Spinal cord (tissue), 10 donors: ENCODE data around the gene GNAI2. TPM values are rescaled to one million over a fixed set of nuclear protein-coding genes. Genes with fewer than 3 reads are reported as not detected.

Source experiments
- DNase-seq, 6 donors: peaks; one replicate each; pipeline versions ENCODE4 v3.0.0 to v3.0.0-alpha.2; 2013 to 2015; ENCODE audit warnings: low spot score in 6 of 6, low read depth in 4 of 6
- H3K27ac ChIP-seq: one replicate; pipeline ENCODE4 v1.5.1; 2013; ENCODE audit warnings: low read depth, low read length, control low read depth
- H3K27me3 ChIP-seq: one replicate; pipeline ENCODE4 v1.6.1; 2013; ENCODE audit warnings: low read length; ENCODE audit not compliant: control insufficient read depth, insufficient read depth
- H3K36me3 ChIP-seq: one replicate; pipeline ENCODE4 v1.6.1; 2013; ENCODE audit warnings: low read length; ENCODE audit not compliant: control insufficient read depth, insufficient read depth
- H3K4me1 ChIP-seq: one replicate; pipeline ENCODE4 v1.6.1; 2013; ENCODE audit warnings: low read length; ENCODE audit not compliant: control insufficient read depth, insufficient read depth
- H3K4me3 ChIP-seq: one replicate; pipeline ENCODE4 v1.5.1; 2013; ENCODE audit warnings: low read depth, low read length, control low read depth
- H3K9me3 ChIP-seq: one replicate; pipeline ENCODE4 v1.6.1; 2013; ENCODE audit warnings: low read length; ENCODE audit not compliant: control insufficient read depth, insufficient read depth
- WGBS: methylation state at CpG from one replicate; pipeline ENCODE4 v1.1.5; 2013; ENCODE audit warnings: missing lambda C conversion rate; ENCODE audit not compliant: insufficient coverage; 5-methylcytosine and 5-hydroxymethylcytosine counted together
- polyA plus RNA-seq, 2 donors: library from polyadenylated mRNA; unstranded; fragments of 120-200 nt; gene quantifications; one replicate each; pipeline ENCODE4 v1.2.1, GENCODE V29; 2013; ENCODE audit not compliant: insufficient read length in 2 of 2
- total RNA-seq, 2 donors: library from RNA; depleted of rRNA in 1 of 2; stranded (reverse); fragments of 120-200 nt in 1 of 2; fragments of >200 nt in 1 of 2; gene quantifications; one replicate each; pipeline versions ENCODE4 v1.2.3 to v1.2.4, GENCODE V29; 2013 to 2014
- donor health status: healthy.

GNAI2 gene
- total and polyA plus RNA-seq, 4 donors, result 123 to 308 (median 264) TPM

- Histone ChIP-seq H3K4me1 (peaks cover 97% of the 10 kb centered on the region), H3K36me3 (peaks cover under 1% of the 10 kb centered on the region), H3K27ac (peak overlapping the region; percentile 95), H3K27me3 (no peaks in the 10 kb centered on the region), H3K9me3 (no peaks in the 10 kb centered on the region), H3K4me3 (no peak overlapping the region)
- WGBS, result 74% methylated on average over 7 of the region's 7 CpGs
- DNase-seq, result no peak
Measured at GRCh38 chr3:50264964-50265485, 29.0 kb downstream of the GNAI2 start.

DNA sequence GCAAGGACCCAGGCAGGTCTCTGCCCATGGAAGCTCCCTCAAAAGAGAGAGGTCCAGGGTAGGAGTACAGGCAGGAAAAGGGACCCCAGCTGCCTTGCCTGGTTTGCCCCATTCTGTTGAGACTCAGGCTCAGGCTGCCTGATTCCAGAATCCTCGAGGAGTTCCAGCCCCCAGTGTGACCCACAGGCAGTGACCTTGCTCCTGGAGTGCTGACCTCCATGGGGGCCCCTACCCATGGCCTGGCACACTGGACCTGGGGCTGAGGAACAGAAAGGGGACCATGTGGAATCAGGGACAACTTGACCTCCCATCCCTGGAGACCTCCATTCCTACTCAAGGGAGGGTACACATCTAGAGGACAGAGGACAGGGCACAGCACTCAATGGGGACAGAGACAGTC, 29.6 kb downstream of the GNAI2 start:
- H3K4me3 ChIP-seq, result no peak overlapping the region
- no peaks in the 10 kb centered on the region for H3K9me3 ChIP-seq
- no peaks in the 10 kb centered on the region for H3K27me3 ChIP-seq
- peaks cover 5% of the 10 kb centered on the region for H3K36me3 ChIP-seq
- peak overlapping the region; percentile 95 for H3K27ac ChIP-seq
- 60% methylated on average over 1 of the region's 1 CpG for WGBS
- DNase-seq, result no peak
- peaks cover 98% of the 10 kb centered on the region for H3K4me1 ChIP-seq

DNA sequence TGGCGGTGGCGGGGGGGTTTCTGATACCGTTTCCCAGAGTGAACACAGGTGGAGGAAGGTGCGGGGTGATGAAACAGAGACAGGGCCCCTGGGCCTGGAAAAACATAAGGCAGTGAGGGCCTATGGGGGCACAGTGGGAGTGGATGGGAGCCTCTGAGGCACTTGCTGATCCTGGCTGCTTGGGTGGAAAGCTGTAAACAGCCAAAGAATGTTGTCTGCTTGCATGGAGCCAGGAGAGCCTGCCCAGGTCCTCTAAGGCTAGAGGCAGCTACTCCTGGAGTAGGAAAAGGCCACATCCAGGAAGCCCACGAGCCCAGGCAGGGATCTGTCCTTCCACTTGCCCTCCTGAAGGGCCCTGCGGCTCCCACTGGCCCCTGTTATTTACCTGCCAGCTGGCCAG, 30.0 kb downstream of the GNAI2 start:
- no peaks in the 10 kb centered on the region for H3K27me3 ChIP-seq
- no peak overlapping the region for H3K4me3 ChIP-seq
- 92% methylated on average over 6 of the region's 6 CpGs for WGBS
- no peaks in the 10 kb centered on the region for H3K9me3 ChIP-seq
- H3K4me1 ChIP-seq, result peaks cover 98% of the 10 kb centered on the region
- H3K27ac ChIP-seq, result peak overlapping the region; percentile 95
- H3K36me3 ChIP-seq, result peaks cover 10% of the 10 kb centered on the region
- no peak for DNase-seq

DNA sequence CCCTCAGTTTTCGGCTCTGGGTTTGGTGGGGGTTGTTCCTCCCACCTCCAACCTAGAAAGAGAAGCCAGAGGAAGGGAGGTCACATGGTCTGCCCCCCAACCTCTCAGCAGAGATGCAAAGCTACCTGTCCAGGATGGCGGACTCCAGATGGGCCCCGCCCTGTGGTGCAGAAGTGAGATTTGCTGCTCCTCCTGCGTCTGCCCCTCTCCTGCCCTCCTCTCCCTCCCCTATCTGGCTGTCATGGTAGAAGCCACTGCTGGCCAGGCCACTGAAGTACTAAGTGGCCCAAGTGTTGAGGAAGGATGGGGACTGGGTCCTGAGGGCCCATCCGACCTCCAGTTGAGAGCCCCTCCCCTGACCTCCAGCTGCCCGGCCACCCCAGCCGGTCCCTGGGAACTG, 30.8 kb downstream of the GNAI2 start:
- Histone ChIP-seq H3K4me1 (peaks cover 97% of the 10 kb centered on the region), H3K27ac (peak overlapping the region; percentile 95), H3K4me3 (peak overlapping the region; percentile 48), H3K36me3 (peaks cover 13% of the 10 kb centered on the region), H3K27me3 (no peaks in the 10 kb centered on the region), H3K9me3 (no peaks in the 10 kb centered on the region)
- WGBS, result 79% methylated on average over 4 of the region's 7 CpGs
- no peak for DNase-seq

DNA sequence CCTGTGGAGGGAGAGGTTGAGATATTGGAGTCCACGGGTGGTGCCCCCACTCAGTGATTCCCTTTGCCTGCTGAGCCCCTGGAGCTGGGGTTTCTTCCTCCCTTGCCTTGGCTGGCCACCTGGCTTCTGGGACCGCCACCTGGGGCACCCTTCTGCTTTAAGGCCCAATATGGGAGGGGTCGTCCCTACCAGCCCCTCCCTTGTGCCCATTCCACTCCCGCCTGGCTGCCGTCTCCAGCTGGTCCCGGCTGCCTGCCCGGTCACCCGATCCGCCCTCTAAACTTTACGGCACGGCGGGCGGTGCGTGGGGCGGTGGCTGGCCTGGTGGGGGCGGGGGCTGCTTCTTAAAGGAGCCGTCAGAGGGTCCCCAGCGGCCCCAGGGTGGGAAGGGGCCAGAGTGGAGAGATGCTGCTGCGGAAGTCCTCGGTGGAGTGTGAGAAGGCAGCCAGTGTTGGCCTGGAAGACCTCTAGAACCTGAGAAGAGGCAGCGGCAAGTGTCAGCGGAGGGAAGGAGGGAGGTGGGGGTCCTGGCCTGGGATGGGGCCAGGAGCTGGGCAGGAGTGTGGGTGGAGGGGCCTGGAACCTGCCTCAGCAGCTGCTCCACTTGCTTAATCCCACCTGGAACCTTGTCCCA, 31.4 kb downstream of the GNAI2 start:
- no peaks in the 10 kb centered on the region for H3K27me3 ChIP-seq
- 9% methylated on average over 19 of the region's 22 CpGs for WGBS
- peaks cover 13% of the 10 kb centered on the region for H3K36me3 ChIP-seq
- DNase-seq, result peak in 1 of 6 donors; percentile 58
- H3K9me3 ChIP-seq, result no peaks in the 10 kb centered on the region
- peak overlapping the region; percentile 48 for H3K4me3 ChIP-seq
- peak overlapping the region; percentile 95 for H3K27ac ChIP-seq
- H3K4me1 ChIP-seq, result peaks cover 92% of the 10 kb centered on the region

DNA sequence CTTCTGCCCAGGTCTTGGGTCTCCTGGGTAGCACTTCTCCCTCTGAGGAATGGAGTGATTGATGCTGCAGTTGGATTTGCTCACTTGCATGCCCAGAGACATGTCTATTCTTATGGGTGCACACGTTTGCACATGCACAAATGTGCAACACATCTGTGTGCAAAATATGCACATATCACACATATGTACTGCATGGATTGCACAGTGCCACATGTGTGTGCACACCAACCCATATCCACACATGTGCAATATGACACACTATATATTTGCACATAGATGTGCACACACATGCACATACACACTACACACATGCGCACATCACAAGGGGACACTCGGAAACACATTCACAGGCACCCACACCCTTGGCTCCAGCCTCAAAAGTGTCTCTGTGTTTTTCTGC, 32.3 kb downstream of the GNAI2 start:
- Histone ChIP-seq H3K27me3 (peaks cover 4% of the 10 kb centered on the region), H3K36me3 (peaks cover 14% of the 10 kb centered on the region), H3K4me3 (peak overlapping the region; percentile 56), H3K9me3 (no peaks in the 10 kb centered on the region), H3K4me1 (peaks cover 89% of the 10 kb centered on the region), H3K27ac (peak overlapping the region; percentile 95)
- 64% methylated on average over 3 of the region's 3 CpGs for WGBS
- DNase-seq, result no peak

- peaks cover 89% of the 10 kb centered on the region for H3K4me1 ChIP-seq
- no peaks in the 10 kb centered on the region for H3K9me3 ChIP-seq
- WGBS, result 46% methylated on average over 14 of the region's 21 CpGs
- peaks cover 10% of the 10 kb centered on the region for H3K27me3 ChIP-seq
- peaks cover 16% of the 10 kb centered on the region for H3K36me3 ChIP-seq
- peak within 1 kb of the TSS; percentile 56 for H3K4me3 ChIP-seq
- H3K27ac ChIP-seq, result peak within 1 kb of the TSS; percentile 95
- peak in 1 of 6 donors; percentile 74 for DNase-seq
Measured at GRCh38 chr3:50268703-50269451, 32.9 kb downstream of the GNAI2 start, which contains the start of gene SEMA3B. SEMA3B (plus strand) TSS chr3:50269147; CDS start chr3:50269241, 94 bp downstream.

- Histone ChIP-seq H3K4me3 (peak overlapping the region; percentile 56), H3K9me3 (no peaks in the 10 kb centered on the region), H3K36me3 (peaks cover 16% of the 10 kb centered on the region), H3K27ac (peak overlapping the region; percentile 95), H3K27me3 (peaks cover 16% of the 10 kb centered on the region), H3K4me1 (peaks cover 89% of the 10 kb centered on the region)
- 13% methylated on average over 2 of the region's 4 CpGs for WGBS
- DNase-seq, result no peak
Measured at GRCh38 chr3:50269460-50269859, 33.5 kb downstream of the GNAI2 start.

DNA sequence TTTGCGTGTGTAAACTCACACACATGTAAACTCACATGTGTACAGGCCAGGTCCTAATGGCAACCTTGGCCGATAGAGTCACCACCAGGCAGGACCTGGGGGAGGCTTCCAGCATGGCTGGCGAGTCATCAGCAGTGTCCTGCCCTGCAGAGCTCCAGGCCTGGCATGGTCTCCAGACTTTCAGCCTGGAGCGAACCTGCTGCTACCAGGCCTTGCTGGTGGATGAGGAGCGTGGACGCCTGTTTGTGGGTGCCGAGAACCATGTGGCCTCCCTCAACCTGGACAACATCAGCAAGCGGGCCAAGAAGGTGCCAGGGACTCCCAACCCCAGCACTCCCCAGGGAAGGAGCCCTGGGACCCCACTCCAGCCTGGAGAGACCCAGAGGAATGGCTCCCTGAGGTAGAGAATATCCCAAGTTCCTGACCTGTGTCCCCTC, 34.0 kb downstream of the GNAI2 start:
- H3K36me3 ChIP-seq, result peaks cover 16% of the 10 kb centered on the region
- peak overlapping the region; percentile 95 for H3K27ac ChIP-seq
- H3K4me3 ChIP-seq, result peak overlapping the region; percentile 56
- WGBS, result 96% methylated on average over 6 of the region's 8 CpGs
- no peak for DNase-seq
- peaks cover 89% of the 10 kb centered on the region for H3K4me1 ChIP-seq
- peaks cover 21% of the 10 kb centered on the region for H3K27me3 ChIP-seq
- no peaks in the 10 kb centered on the region for H3K9me3 ChIP-seq
